Measurements from ENCODE around the gene FAM124B. TPM values are rescaled to one million over a fixed set of nuclear protein-coding genes. Genes with fewer than 3 reads are reported as not detected.
"Not testable (repeated sequence)": the region's sequence is repeated elsewhere in the genome, so short reads cannot be mapped to it uniquely, and the experiment has no call there.

Gene FAM124B
- total and polyA plus RNA-seq, 11 donors: 0.34 to 5.1 (median 1.6) TPM

- Histone ChIP-seq H3K4me3 (peak overlapping the region in 6 of 12 donors; percentile 52 to 66 (median 54)), H3K4me1 (peaks cover 0 to 15% (median 6%) of the 10 kb centered on the region in 12 donors), H3K9me3 (no peaks in the 10 kb centered on the region), H3K27me3 (no peaks in the 10 kb centered on the region), H3K36me3 (no peaks in the 10 kb centered on the region), H3K27ac (no peak overlapping the region)
- 84 to 91% (median 90%) methylated on average over 3 of the region's 3 CpGs for WGBS, 4 donors
- TF ChIP-seq CTCF (IDR thresholded peaks at IDR 0.05): no peak
- no peak for TF ChIP-seq POLR2A (IDR thresholded peaks at IDR 0.05)
- intact Hi-C loops (cut with DNase I): no loop called here
- no peak for ATAC-seq
- DNase-seq: no peak
Measured at GRCh38 chr2:224398289-224398688, 3.6 kb downstream of the FAM124B start.

DNA sequence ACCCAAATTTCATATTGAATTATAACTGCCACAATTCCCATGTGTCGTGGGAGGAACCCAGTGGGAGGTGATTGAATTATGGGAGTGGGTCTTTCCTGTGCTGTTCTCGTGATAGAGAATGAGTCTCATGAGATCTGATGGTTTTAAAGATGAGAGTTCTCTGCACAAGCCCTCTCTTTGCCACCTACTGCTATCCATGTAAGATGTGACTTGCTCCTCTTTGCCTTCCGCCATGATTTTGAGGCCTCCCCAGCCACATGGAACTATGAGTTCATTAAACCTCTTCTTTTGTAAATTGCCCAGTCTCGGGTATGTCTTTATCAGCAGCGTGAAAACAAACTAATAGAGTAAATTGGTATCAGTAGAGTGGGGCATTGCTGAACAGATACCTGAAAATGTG lies 4.8 kb downstream of the FAM124B start:
- H3K27ac ChIP-seq; DNase-seq; intact Hi-C loops (cut with DNase I); H3K36me3 ChIP-seq; ATAC-seq; H3K9me3 ChIP-seq; H3K4me1 ChIP-seq; H3K4me3 ChIP-seq; H3K27me3 ChIP-seq: not testable (repeated sequence)
- 87 to 92% (median 89%) methylated on average over 5 of the region's 5 CpGs for WGBS, 4 donors

DNA sequence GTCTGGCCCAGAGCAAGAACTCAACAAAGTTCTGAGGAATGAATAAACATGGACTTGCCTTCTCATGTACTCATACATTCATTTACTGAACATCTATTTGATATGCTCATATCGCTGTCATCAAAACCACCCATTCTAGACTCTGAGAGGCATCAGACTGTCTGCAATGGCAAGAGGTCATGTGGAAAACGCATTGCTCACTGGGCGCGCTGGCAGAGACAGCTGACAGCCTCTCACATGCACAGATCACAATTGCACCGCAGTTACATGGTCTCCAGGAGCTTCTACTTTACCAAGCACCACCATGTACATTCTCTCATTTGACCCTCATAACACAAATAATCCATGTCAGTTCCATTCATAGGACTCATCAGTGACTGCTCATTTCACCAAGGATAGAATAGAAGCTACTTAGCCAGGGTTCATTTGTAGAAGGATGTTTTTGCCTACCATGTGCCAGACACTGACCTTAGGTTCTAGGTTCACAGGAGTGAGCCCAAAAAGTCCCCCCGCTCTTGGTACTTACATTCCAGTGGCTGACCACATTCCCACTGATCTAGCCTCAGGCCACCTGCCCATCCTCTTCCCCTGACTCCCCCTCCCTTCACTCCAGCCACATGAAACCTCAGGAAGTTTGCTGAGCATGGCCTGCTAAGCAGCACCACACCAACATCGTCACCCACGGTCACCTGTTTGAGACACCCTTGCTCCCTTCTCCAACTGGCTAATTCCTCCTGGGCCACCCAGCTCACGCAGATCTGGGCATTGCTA lies 6.1 kb downstream of the FAM124B start:
- Histone ChIP-seq H3K27me3 (no peaks in the 10 kb centered on the region), H3K9me3 (no peaks in the 10 kb centered on the region), H3K4me3 (no peak overlapping the region), H3K27ac (no peak overlapping the region), H3K36me3 (no peaks in the 10 kb centered on the region), H3K4me1 (peaks cover 0 to 8% (median 0%) of the 10 kb centered on the region in 12 donors)
- DNase-seq (no peak), ATAC-seq (no peak)
- WGBS, 4 donors: 89 to 92% (median 91%) methylated on average over 9 of the region's 9 CpGs
- intact Hi-C loops (cut with DNase I): no loop called here
- no peak for TF ChIP-seq POLR2A (IDR thresholded peaks at IDR 0.05)
- TF ChIP-seq CTCF (IDR thresholded peaks at IDR 0.05): no peak

- intact Hi-C loops (cut with DNase I): no loop called here
- DNase-seq (no peak), ATAC-seq (no peak)
- Histone ChIP-seq H3K36me3 (no peaks in the 10 kb centered on the region), H3K4me3 (no peak overlapping the region), H3K9me3 (no peaks in the 10 kb centered on the region), H3K27me3 (no peaks in the 10 kb centered on the region), H3K4me1 (no peaks in the 10 kb centered on the region), H3K27ac (no peak overlapping the region)
- WGBS, 4 donors: 90 to 98% (median 96%) methylated on average over 3 of the region's 3 CpGs
- TF ChIP-seq CTCF (IDR thresholded peaks at IDR 0.05) (no peak), POLR2A (IDR thresholded peaks at IDR 0.05) (no peak)
Measured at GRCh38 chr2:224393157-224393872, 8.6 kb downstream of the FAM124B start.

Data from heart left ventricle (tissue), 16 donors.